ENCODE data around the gene MLXIP.

GRCh38 chr12:122094137-122094734 lies 15.7 kb downstream of the MLXIP start:
- TF ChIP-seq CTCF (IDR thresholded peaks at IDR 0.05) (no peak), EZH2 (IDR thresholded peaks at IDR 0.05) (no peak), EZH2phosphoT487 (IDR thresholded peaks at IDR 0.05) (no peak)
